ENCODE data around the gene KRT32. TPM values are rescaled to one million over a fixed set of nuclear protein-coding genes. Genes with fewer than 3 reads are reported as not detected.

The KRT32 gene
- total and polyA plus RNA-seq, 7 donors = not detected

GRCh38 chr17:41455236-41455635 lies 11.9 kb downstream of the KRT32 start:
- no peaks in the 10 kb centered on the region for H3K9me3 ChIP-seq
- no peak overlapping the region for H3K27ac ChIP-seq
- intact Hi-C loops (cut with DNase I) = no loop called here
- no peak for DNase-seq
- no peak overlapping the region for H3K4me3 ChIP-seq
- TF ChIP-seq POLR2AphosphoS5 (IDR thresholded peaks at IDR 0.05) = no peak
- TF ChIP-seq POLR2A (IDR thresholded peaks at IDR 0.05) = no peak
- no peaks in the 10 kb centered on the region for H3K36me3 ChIP-seq
- 86 to 97% methylated on average over 1 of the region's 1 CpG for WGBS, 2 donors
- peaks cover 0 to 3% (median 0%) of the 10 kb centered on the region in 3 donors for H3K27me3 ChIP-seq
- no peaks in the 10 kb centered on the region for H3K4me1 ChIP-seq

GRCh38 chr17:41453066-41453465 lies 14.1 kb downstream of the KRT32 start:
- Histone ChIP-seq H3K4me1 (no peaks in the 10 kb centered on the region), H3K27ac (no peak overlapping the region), H3K27me3 (peaks cover 0 to 3% (median 0%) of the 10 kb centered on the region in 3 donors), H3K4me3 (no peak overlapping the region), H3K36me3 (no peaks in the 10 kb centered on the region), H3K9me3 (no peaks in the 10 kb centered on the region)
- TF ChIP-seq CTCF (IDR thresholded peaks at IDR 0.05) = no peak
- no peak for TF ChIP-seq POLR2AphosphoS5 (IDR thresholded peaks at IDR 0.05)
- TF ChIP-seq EP300 (IDR thresholded peaks at IDR 0.05) = no peak
- TF ChIP-seq POLR2A (IDR thresholded peaks at IDR 0.05) = no peak
- WGBS, 2 donors = 90% methylated on average over 3 of the region's 3 CpGs
- intact Hi-C loops (cut with DNase I) = no loop called here
- no peak for DNase-seq

GRCh38 chr17:41452281-41452680 lies 14.9 kb downstream of the KRT32 start:
- no peak for DNase-seq
- WGBS, 2 donors = 50 to 52% methylated on average over 4 of the region's 4 CpGs
- peaks cover 0 to 3% (median 0%) of the 10 kb centered on the region in 3 donors for H3K27me3 ChIP-seq
- intact Hi-C loops (cut with DNase I) = no loop called here
- H3K9me3 ChIP-seq = no peaks in the 10 kb centered on the region
- TF ChIP-seq CTCF (IDR thresholded peaks at IDR 0.05) = no peak
- no peak for TF ChIP-seq POLR2AphosphoS5 (IDR thresholded peaks at IDR 0.05)
- H3K4me3 ChIP-seq = no peak overlapping the region
- H3K27ac ChIP-seq = no peak overlapping the region
- no peaks in the 10 kb centered on the region for H3K36me3 ChIP-seq
- no peaks in the 10 kb centered on the region for H3K4me1 ChIP-seq

DNA sequence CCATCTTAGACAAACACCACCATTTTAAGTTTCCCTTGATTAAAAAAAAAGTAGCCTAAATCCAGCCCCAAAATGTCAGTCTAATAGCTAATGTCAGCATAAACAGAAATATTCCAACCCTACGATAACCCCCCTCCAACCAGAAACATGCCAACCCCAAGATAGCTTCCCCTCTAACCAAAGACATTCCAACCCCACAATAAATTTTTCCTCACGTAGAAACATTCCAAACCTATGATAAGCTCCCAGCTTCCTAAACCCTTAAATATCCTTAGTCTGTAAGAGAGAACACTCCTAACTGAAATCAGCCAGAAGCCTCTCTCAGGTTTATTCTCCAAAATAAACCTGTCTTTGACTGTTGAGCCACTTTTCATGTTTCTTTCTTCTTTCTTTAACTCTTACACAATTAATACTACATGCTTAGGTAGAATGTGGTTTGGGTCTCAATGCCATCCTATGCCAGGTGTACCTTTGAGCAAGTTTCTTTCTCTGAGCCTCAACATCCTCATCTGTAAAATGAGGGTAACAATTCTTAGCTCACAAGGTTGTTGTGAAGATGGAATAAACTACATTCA lies 15.9 kb downstream of the KRT32 start:
- intact Hi-C loops (cut with DNase I) = no loop called here
- TF ChIP-seq EP300 (IDR thresholded peaks at IDR 0.05) (no peak), POLR2AphosphoS5 (IDR thresholded peaks at IDR 0.05) (no peak), POLR2A (IDR thresholded peaks at IDR 0.05) (no peak), CTCF (IDR thresholded peaks at IDR 0.05) (no peak)
- WGBS, 2 donors = 80 to 86% methylated on average over 2 of the region's 2 CpGs

GRCh38 chr17:41449008-41449407 lies 18.2 kb downstream of the KRT32 start:
- H3K27me3 ChIP-seq = peaks cover 0 to 3% (median 0%) of the 10 kb centered on the region in 3 donors
- WGBS, 2 donors = 73 to 82% methylated on average over 6 of the region's 6 CpGs
- TF ChIP-seq POLR2A (IDR thresholded peaks at IDR 0.05) (no peak), POLR2AphosphoS5 (IDR thresholded peaks at IDR 0.05) (no peak), EP300 (IDR thresholded peaks at IDR 0.05) (no peak), CTCF (IDR thresholded peaks at IDR 0.05) (no peak)
- no peak for DNase-seq
- no peaks in the 10 kb centered on the region for H3K36me3 ChIP-seq
- no peak overlapping the region for H3K27ac ChIP-seq
- intact Hi-C loops (cut with DNase I) = no loop called here
- H3K9me3 ChIP-seq = no peaks in the 10 kb centered on the region
- H3K4me3 ChIP-seq = no peak overlapping the region
- H3K4me1 ChIP-seq = no peaks in the 10 kb centered on the region

More for the DNA sequence above, 15.9 kb downstream of the KRT32 start:
- no peaks in the 10 kb centered on the region for H3K4me1 ChIP-seq
- H3K4me3 ChIP-seq = no peak overlapping the region
- no peak overlapping the region for H3K27ac ChIP-seq
- no peaks in the 10 kb centered on the region for H3K36me3 ChIP-seq
- DNase-seq = no peak
- H3K9me3 ChIP-seq = no peaks in the 10 kb centered on the region
- peaks cover 0 to 3% (median 0%) of the 10 kb centered on the region in 3 donors for H3K27me3 ChIP-seq

Measured in sigmoid colon (tissue), 7 donors.